DND-41 (cell line): ENCODE data around the gene TTLL13.
"Not testable (repeated sequence)": the region's sequence is repeated elsewhere in the genome, so short reads cannot be mapped to it uniquely, and the experiment has no call there.

Source experiments
- ATAC-seq: fragments of 200-7000 bp; cut with Tn5 transposase; 3 replicates; pipeline ENCODE4 v1.9.1; 2021; ENCODE audit warnings: low read depth; ENCODE audit not compliant: insufficient read depth
- DNase-seq: peaks from one replicate; pipeline ENCODE4 v3.0.0-alpha.2; 2020
- H2AFZ ChIP-seq: 2 replicates; pipeline ENCODE4 v1.6.0; 2012; ENCODE audit warnings: low read depth, low read length
- H3K27ac ChIP-seq: 2 replicates; pipeline ENCODE4 v1.5.1; 2012; ENCODE audit warnings: low read length, inconsistent platforms
- H3K27me3 ChIP-seq: fragments of 200-600 bp; sonication (generic); 2 replicates; pipeline ENCODE4 v1.6.0; 2012; ENCODE audit warnings: low read length, mild to moderate bottlenecking, inconsistent platforms; ENCODE audit not compliant: insufficient read depth, poor library complexity
- H3K36me3 ChIP-seq: 2 replicates; pipeline ENCODE4 v1.5.1; 2012; ENCODE audit warnings: low read length, inconsistent platforms; ENCODE audit not compliant: insufficient read depth
- H3K4me1 ChIP-seq: 2 replicates; pipeline ENCODE4 v1.5.1; 2012; ENCODE audit warnings: mild to moderate bottlenecking, low read length; ENCODE audit not compliant: insufficient read depth
- H3K4me2 ChIP-seq: 2 replicates; pipeline ENCODE4 v1.6.0; 2012; ENCODE audit warnings: mild to moderate bottlenecking, moderate library complexity, low read length, inconsistent platforms; ENCODE audit not compliant: insufficient read depth
- H3K4me3 ChIP-seq, 2 experiments: fragments of 200-600 bp in 1 of 2; shearing (Covaris generic) in 1 of 2; 2 replicates each; pipeline ENCODE4 v1.5.1; 2012 to 2016; ENCODE audit warnings: inconsistent platforms in 2 of 2, low read length in 2 of 2, mild to moderate bottlenecking in 2 of 2, low read depth in 1 of 2, moderate library complexity in 1 of 2
- H3K79me2 ChIP-seq: 2 replicates; pipeline ENCODE4 v1.6.0; 2012; ENCODE audit warnings: low read length, inconsistent platforms; ENCODE audit not compliant: insufficient read depth
- H3K9ac ChIP-seq: 2 replicates; pipeline ENCODE4 v1.6.0; 2012; ENCODE audit warnings: low read depth, mild to moderate bottlenecking, inconsistent platforms, low read length, moderate library complexity
- H3K9me3 ChIP-seq: 2 replicates; pipeline ENCODE4 v1.5.1; 2012; ENCODE audit warnings: low read length, moderate library complexity, mild to moderate bottlenecking, inconsistent platforms; ENCODE audit not compliant: insufficient read depth, severe bottlenecking
- H4K20me1 ChIP-seq: 2 replicates; pipeline ENCODE4 v1.6.0; 2012; ENCODE audit warnings: low read length; ENCODE audit not compliant: insufficient read depth
- EZH2 ChIP-seq: IDR thresholded peaks from 3 replicates; pipeline ENCODE4 v1.6.1; 2012; ENCODE audit warnings: borderline replicate concordance, low read depth, mild to moderate bottlenecking, moderate library complexity, low read length, inconsistent platforms; ENCODE audit not compliant: severe bottlenecking
- TF ChIP-seq, protein P1 (sequence below): IDR thresholded peaks from 2 replicates; pipeline ENCODE4 v1.5.1; 2012; ENCODE audit warnings: borderline replicate concordance, low read length, moderate library complexity, mild to moderate bottlenecking; ENCODE audit not compliant: poor library complexity, severe bottlenecking; ENCODE audit errors: extremely low read depth

TTLL13 gene

DNA sequence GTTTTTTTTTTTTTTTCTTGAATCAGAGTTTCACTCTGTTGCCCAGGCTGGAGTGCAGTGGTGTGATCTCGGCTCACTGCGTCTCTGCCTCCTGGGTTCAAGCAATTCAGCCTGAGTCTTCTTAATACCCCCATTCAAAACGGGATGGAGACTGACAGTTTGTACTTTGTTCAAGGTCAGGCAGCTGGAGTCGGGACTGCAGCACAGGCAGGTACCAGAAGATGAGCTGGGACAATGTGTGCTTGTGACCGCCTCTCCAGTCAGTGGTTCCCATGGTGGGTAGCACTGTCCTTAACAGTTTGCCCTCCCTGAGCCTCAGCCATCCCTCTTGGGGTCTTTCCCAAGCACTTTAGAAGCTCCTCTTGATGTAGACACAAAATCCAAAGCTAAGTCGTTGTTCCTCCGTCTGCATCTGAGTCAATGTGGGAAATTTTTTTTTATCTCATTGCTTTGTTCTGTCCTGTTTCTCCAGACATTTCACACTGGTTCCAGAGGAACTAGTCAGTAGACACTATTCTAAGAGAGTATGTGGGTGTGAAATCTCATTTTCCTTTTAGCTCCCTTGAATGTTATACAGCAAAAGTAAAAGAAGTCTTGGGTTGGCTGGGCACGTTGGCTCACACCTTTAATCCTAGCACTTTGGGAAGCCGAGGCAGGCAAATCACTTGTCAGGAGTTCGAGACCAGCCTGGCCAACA, 5.3 kb upstream of the TTLL13 start:
- Histone ChIP-seq H3K79me2 (no peaks in the 10 kb centered on the region), H3K36me3 (no peaks in the 10 kb centered on the region), H3K4me1 (no peaks in the 10 kb centered on the region), H3K4me3 (no peak overlapping the region), H3K4me2 (no peak overlapping the region), H3K27ac (no peak overlapping the region), H3K9me3 (no peaks in the 10 kb centered on the region), H4K20me1 (no peaks in the 10 kb centered on the region), H3K9ac (no peak overlapping the region), H2AFZ (no peak overlapping the region), H3K27me3 (no peaks in the 10 kb centered on the region)
- TF ChIP-seq, protein P1, sequence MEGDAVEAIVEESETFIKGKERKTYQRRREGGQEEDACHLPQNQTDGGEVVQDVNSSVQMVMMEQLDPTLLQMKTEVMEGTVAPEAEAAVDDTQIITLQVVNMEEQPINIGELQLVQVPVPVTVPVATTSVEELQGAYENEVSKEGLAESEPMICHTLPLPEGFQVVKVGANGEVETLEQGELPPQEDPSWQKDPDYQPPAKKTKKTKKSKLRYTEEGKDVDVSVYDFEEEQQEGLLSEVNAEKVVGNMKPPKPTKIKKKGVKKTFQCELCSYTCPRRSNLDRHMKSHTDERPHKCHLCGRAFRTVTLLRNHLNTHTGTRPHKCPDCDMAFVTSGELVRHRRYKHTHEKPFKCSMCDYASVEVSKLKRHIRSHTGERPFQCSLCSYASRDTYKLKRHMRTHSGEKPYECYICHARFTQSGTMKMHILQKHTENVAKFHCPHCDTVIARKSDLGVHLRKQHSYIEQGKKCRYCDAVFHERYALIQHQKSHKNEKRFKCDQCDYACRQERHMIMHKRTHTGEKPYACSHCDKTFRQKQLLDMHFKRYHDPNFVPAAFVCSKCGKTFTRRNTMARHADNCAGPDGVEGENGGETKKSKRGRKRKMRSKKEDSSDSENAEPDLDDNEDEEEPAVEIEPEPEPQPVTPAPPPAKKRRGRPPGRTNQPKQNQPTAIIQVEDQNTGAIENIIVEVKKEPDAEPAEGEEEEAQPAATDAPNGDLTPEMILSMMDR = no peak
- TF ChIP-seq EZH2 = no peak
- ATAC-seq (no peak), DNase-seq (no peak)

GRCh38 chr15:90248789-90249202, 560 bp upstream of the TTLL13 start:
- TF ChIP-seq, protein P1 = no peak
- TF ChIP-seq EZH2 = no peak
- H3K4me2 ChIP-seq = no peak overlapping the region
- ATAC-seq (no peak), DNase-seq (no peak)
- H3K9me3 ChIP-seq = no peaks in the 10 kb centered on the region
- H3K27me3 ChIP-seq = no peaks in the 10 kb centered on the region
- H3K9ac ChIP-seq = no peak overlapping the region
- H4K20me1 ChIP-seq = no peaks in the 10 kb centered on the region
- no peaks in the 10 kb centered on the region for H3K36me3 ChIP-seq
- no peak overlapping the region for H2AFZ ChIP-seq
- no peaks in the 10 kb centered on the region for H3K4me1 ChIP-seq
- H3K79me2 ChIP-seq = no peaks in the 10 kb centered on the region
- no peak overlapping the region for H3K27ac ChIP-seq
- no peak overlapping the region for H3K4me3 ChIP-seq

- ATAC-seq = no peak
- no peaks in the 10 kb centered on the region for H3K4me1 ChIP-seq
- H3K9me3 ChIP-seq = no peaks in the 10 kb centered on the region
- TF ChIP-seq EZH2 = no peak
- TF ChIP-seq, protein P1 = no peak
- H3K79me2 ChIP-seq = no peaks in the 10 kb centered on the region
- no peaks in the 10 kb centered on the region for H4K20me1 ChIP-seq
- no peak for DNase-seq
- H3K9ac ChIP-seq = no peak overlapping the region
- no peak overlapping the region for H3K4me3 ChIP-seq
- H3K27me3 ChIP-seq = no peaks in the 10 kb centered on the region
- no peak overlapping the region for H3K27ac ChIP-seq
- H2AFZ ChIP-seq = no peak overlapping the region
- no peaks in the 10 kb centered on the region for H3K36me3 ChIP-seq
- no peak overlapping the region for H3K4me2 ChIP-seq
These were observed 8.4 kb downstream of the TTLL13 start for GRCh38 chr15:90257776-90258175.

DNA sequence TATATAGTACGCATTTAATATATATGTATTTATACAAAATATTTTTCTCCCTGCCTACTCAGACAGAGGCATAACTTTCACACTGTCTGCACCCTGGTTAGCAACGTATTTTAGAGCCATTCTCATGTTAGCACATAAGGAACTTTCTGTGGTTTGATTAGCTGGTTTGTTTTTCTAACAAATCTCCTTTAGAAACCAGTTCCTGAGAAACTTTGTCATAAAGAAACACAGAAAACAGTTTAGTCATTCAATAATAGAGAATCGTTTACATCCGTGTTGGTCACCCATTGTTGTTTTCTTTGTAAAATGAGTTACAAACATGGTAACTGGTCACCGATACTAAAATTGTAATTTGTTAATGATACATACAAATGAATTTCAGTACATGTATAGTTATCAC, 10.2 kb downstream of the TTLL13 start:
- ATAC-seq = no peak
- Histone ChIP-seq H3K36me3 (no peaks in the 10 kb centered on the region), H3K4me1 (peaks cover 8% of the 10 kb centered on the region), H3K9ac (no peak overlapping the region), H3K4me2 (no peak overlapping the region), H3K27ac (no peak overlapping the region), H3K9me3 (no peaks in the 10 kb centered on the region), H3K79me2 (peaks cover 4% of the 10 kb centered on the region), H4K20me1 (no peaks in the 10 kb centered on the region), H3K4me3 (no peak overlapping the region), H3K27me3 (no peaks in the 10 kb centered on the region), H2AFZ (no peak overlapping the region)
- TF ChIP-seq EZH2 = no peak
- TF ChIP-seq, protein P1 = no peak
- no peak for DNase-seq

DNA sequence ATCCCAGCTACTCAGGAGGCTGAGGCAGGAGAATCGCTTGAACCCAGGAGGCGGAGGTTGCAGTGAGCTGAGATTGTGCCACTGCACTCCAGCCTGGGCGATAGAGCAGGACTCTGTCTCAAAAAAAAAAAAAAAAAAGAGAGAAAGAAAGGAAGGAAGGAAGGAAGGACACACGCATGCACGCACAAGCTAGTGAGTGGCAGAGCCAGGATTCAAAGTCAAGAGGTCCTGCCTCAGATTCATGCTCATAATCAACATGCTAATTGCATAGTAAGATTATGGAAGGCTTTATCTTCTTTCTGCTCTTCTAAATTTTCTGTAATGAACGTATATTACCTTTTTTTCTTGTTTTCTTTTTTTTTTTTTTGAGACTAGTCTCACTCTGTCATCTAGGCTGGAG, 11.4 kb downstream of the TTLL13 start:
- not testable (repeated sequence) for H3K36me3 ChIP-seq
- peaks cover 15% of the 10 kb centered on the region for H3K79me2 ChIP-seq

More for the DNA sequence above, 11.4 kb downstream of the TTLL13 start:
- DNase-seq, H3K27ac ChIP-seq, H3K27me3 ChIP-seq, H2AFZ ChIP-seq, H3K4me2 ChIP-seq, H3K4me3 ChIP-seq, ATAC-seq, H3K9me3 ChIP-seq, H4K20me1 ChIP-seq, H3K9ac ChIP-seq: not testable (repeated sequence)
- peaks cover 12% of the 10 kb centered on the region for H3K4me1 ChIP-seq
